H9 (cell line): Measurements from ENCODE around the gene RFPL3. TPM values are rescaled to one million over a fixed set of nuclear protein-coding genes. Genes with fewer than 3 reads are reported as not detected.
A peak's percentile ranks its signal among the peaks of the same experiment; 100 is the strongest.

Experiments used
- DNase-seq: peaks from one replicate; pipeline ENCODE4 v3.0.0-alpha.2; 2017
- H2AFZ ChIP-seq: one replicate; pipeline ENCODE4 v1.6.1; 2013; ENCODE audit warnings: mild to moderate bottlenecking, low read length, control low read depth, moderate library complexity
- H2AK5ac ChIP-seq: 2 replicates; pipeline ENCODE4 v1.6.1; 2013; ENCODE audit warnings: low read length, control low read depth, mixed read lengths; ENCODE audit not compliant: insufficient read length
- H2BK120ac ChIP-seq: one replicate; pipeline ENCODE4 v1.6.1; 2013; ENCODE audit warnings: low read depth, mild to moderate bottlenecking, low read length, control low read depth, inconsistent platforms; ENCODE audit not compliant: poor library complexity, severe bottlenecking
- H2BK12ac ChIP-seq: 2 replicates; pipeline ENCODE4 v1.6.1; 2013; ENCODE audit warnings: low read length, control low read depth, mixed read lengths, low read depth; ENCODE audit not compliant: insufficient read length
- H2BK15ac ChIP-seq: 2 replicates; pipeline ENCODE4 v1.6.1; 2013; ENCODE audit warnings: low read depth, low read length, control low read depth
- H2BK20ac ChIP-seq: one replicate; pipeline ENCODE4 v1.6.1; 2013; ENCODE audit warnings: low read depth, mild to moderate bottlenecking, low read length, control low read depth, inconsistent platforms; ENCODE audit not compliant: poor library complexity, severe bottlenecking
- H2BK5ac ChIP-seq: 2 replicates; pipeline ENCODE4 v1.6.1; 2013; ENCODE audit warnings: low read length, control low read depth, mixed read lengths; ENCODE audit not compliant: insufficient read length
- H3K14ac ChIP-seq: 2 replicates; pipeline ENCODE4 v1.6.1; 2013; ENCODE audit warnings: low read length, control low read depth; ENCODE audit not compliant: insufficient read depth
- H3K18ac ChIP-seq: 2 replicates; pipeline ENCODE4 v1.6.1; 2013; ENCODE audit warnings: low read depth, mild to moderate bottlenecking, mixed read lengths, low read length, control low read depth; ENCODE audit not compliant: insufficient read length
- H3K23ac ChIP-seq: 2 replicates; pipeline ENCODE4 v1.6.1; 2013; ENCODE audit warnings: low read length, control low read depth, mixed read lengths, low read depth; ENCODE audit not compliant: insufficient read length
- H3K23me2 ChIP-seq: 2 replicates; pipeline ENCODE4 v1.6.1; 2013; ENCODE audit warnings: low read depth, mild to moderate bottlenecking, mixed read lengths, low read length, control low read depth; ENCODE audit not compliant: insufficient read length, poor library complexity, severe bottlenecking
- H3K27ac ChIP-seq: 2 replicates; pipeline ENCODE4 v1.5.1; 2013; ENCODE audit warnings: low read length, control low read depth, mixed read lengths, low read depth; ENCODE audit not compliant: insufficient read length
- H3K27me3 ChIP-seq: 2 replicates; pipeline ENCODE4 v1.6.1; 2013; ENCODE audit warnings: low read length, control low read depth, inconsistent platforms; ENCODE audit not compliant: insufficient read depth
- H3K4ac ChIP-seq: 2 replicates; pipeline ENCODE4 v1.6.1; 2013; ENCODE audit warnings: low read depth, mild to moderate bottlenecking, control low read depth, inconsistent platforms, low read length, moderate library complexity
- H3K4me1 ChIP-seq: 2 replicates; pipeline ENCODE4 v1.6.1; 2013; ENCODE audit warnings: low read length, control low read depth, inconsistent platforms; ENCODE audit not compliant: insufficient read depth
- H3K4me2 ChIP-seq: 2 replicates; pipeline ENCODE4 v1.6.1; 2013; ENCODE audit warnings: low read length, control low read depth, mixed read lengths; ENCODE audit not compliant: insufficient read length, insufficient read depth
- H3K56ac ChIP-seq: 2 replicates; pipeline ENCODE4 v1.6.1; 2013; ENCODE audit warnings: low read depth, mild to moderate bottlenecking, mixed read lengths, low read length, control low read depth; ENCODE audit not compliant: insufficient read length
- H3K79me1 ChIP-seq: 2 replicates; pipeline ENCODE4 v1.6.1; 2013; ENCODE audit warnings: low read depth, mild to moderate bottlenecking, moderate library complexity, low read length, control low read depth, inconsistent platforms; ENCODE audit not compliant: insufficient read depth, poor library complexity, severe bottlenecking
- H3K79me2 ChIP-seq: 2 replicates; pipeline ENCODE4 v1.6.1; 2013; ENCODE audit warnings: low read length, control low read depth, inconsistent platforms; ENCODE audit not compliant: insufficient read depth
- H3K9ac ChIP-seq: 2 replicates; pipeline ENCODE4 v1.6.1; 2013; ENCODE audit warnings: low read length, control low read depth, mixed read lengths; ENCODE audit not compliant: insufficient read length; ENCODE audit errors: extremely low read depth
- H3K9me3 ChIP-seq: one replicate; pipeline ENCODE4 v1.6.1; 2013; ENCODE audit warnings: low read depth, low read length, inconsistent platforms; ENCODE audit not compliant: control insufficient read depth
- H3T11ph ChIP-seq: one replicate; pipeline ENCODE4 v1.6.1; 2013; ENCODE audit warnings: mild to moderate bottlenecking, low read length, control low read depth, inconsistent platforms
- H4K20me1 ChIP-seq: one replicate; pipeline ENCODE4 v1.6.1; 2013; ENCODE audit not compliant: control insufficient read depth, insufficient read length, insufficient read depth
- H4K5ac ChIP-seq: 2 replicates; pipeline ENCODE4 v1.6.1; 2013; ENCODE audit warnings: low read depth, mild to moderate bottlenecking, mixed read lengths, low read length, control low read depth; ENCODE audit not compliant: insufficient read length
- H4K8ac ChIP-seq: replicated peaks from 2 replicates; pipeline ENCODE4 v1.6.1; 2013; ENCODE audit warnings: low read length, control low read depth, mixed read lengths, low read depth; ENCODE audit not compliant: insufficient read length
- H4K91ac ChIP-seq: 2 replicates; pipeline ENCODE4 v1.6.1; 2013; ENCODE audit warnings: low read depth, mild to moderate bottlenecking, moderate library complexity, mixed read lengths, low read length, control low read depth; ENCODE audit not compliant: insufficient read length
- H3K27ac Mint-ChIP-seq, 3 experiments: 2 replicates in 2 of 3; 3 replicates in 1 of 3; pipeline ENCODE4 v1.8.0; 2020 to 2021; ENCODE audit warnings: mixed read lengths in 3 of 3, mild to moderate bottlenecking in 1 of 3, moderate library complexity in 1 of 3
- H3K27me3 Mint-ChIP-seq: 2 replicates; pipeline ENCODE4 v1.8.0; 2021; ENCODE audit warnings: low read depth, mild to moderate bottlenecking, moderate library complexity, mixed read lengths
- H3K36me3 Mint-ChIP-seq, 3 experiments: 2 replicates in 2 of 3; 3 replicates in 1 of 3; pipeline ENCODE4 v1.8.0; 2020 to 2021; ENCODE audit warnings: low read depth in 3 of 3, mixed read lengths in 3 of 3; ENCODE audit not compliant: insufficient read depth in 1 of 3
- H3K4me1 Mint-ChIP-seq, 2 experiments: 2 replicates each; pipeline ENCODE4 v1.8.0; 2020; ENCODE audit warnings: mixed read lengths in 2 of 2
- H3K4me3 Mint-ChIP-seq, 2 experiments: 2 replicates in 1 of 2; 3 replicates in 1 of 2; pipeline ENCODE4 v1.8.0; 2020 to 2021; ENCODE audit warnings: mild to moderate bottlenecking in 2 of 2, mixed read lengths in 2 of 2, moderate library complexity in 1 of 2
- H3K9me3 Mint-ChIP-seq, 2 experiments: 2 replicates in 1 of 2; 3 replicates in 1 of 2; pipeline ENCODE4 v1.8.0; 2020; ENCODE audit warnings: mild to moderate bottlenecking in 2 of 2, mixed read lengths in 2 of 2, moderate library complexity in 1 of 2
- CTCF ChIP-seq: fragments of 200-600 bp; sonication (generic); conservative IDR thresholded peaks from 3 replicates; pipeline ENCODE4 v1.8.0; 2021; ENCODE audit warnings: antibody characterized with exemption, mild to moderate bottlenecking
- WGBS: extraction: QIAGEN DNeasy Blood & Tissue Kit; methylation state at CpG from one replicate; pipeline ENCODE4 v1.1.7; 2013; ENCODE audit warnings: missing lambda C conversion rate, low lambda C conversion rate, mixed read lengths; ENCODE audit not compliant: insufficient read length; ENCODE audit errors: extremely low coverage; 5-methylcytosine and 5-hydroxymethylcytosine counted together
- total RNA-seq: library from RNA; stranded (reverse); gene quantifications from 2 replicates; pipeline ENCODE4 v1.2.1, GENCODE V29; 2021

The RFPL3 gene
- total RNA-seq, 1 experiment from 2014 or later: not detected

GRCh38 chr22:32325811-32326237 is 31.8 kb upstream of the RFPL3 start:
- Histone ChIP-seq H2AK5ac (no peak overlapping the region), H4K5ac (no peak overlapping the region), H3K27ac (no peak overlapping the region), H3K4me1 (no peaks in the 10 kb centered on the region; the same call in 1 of the 2 replicates), H3K79me2 (no peaks in the 10 kb centered on the region), H3K9ac (no peak overlapping the region), H3K14ac (no peak overlapping the region; the same call in 1 of the 2 replicates), H2BK5ac (no peak overlapping the region), H3K23me2 (no peaks in the 10 kb centered on the region), H3K4ac (no peak overlapping the region), H3T11ph (no peak overlapping the region), H2BK120ac (no peak overlapping the region), H3K23ac (no peak overlapping the region), H3K56ac (no peak overlapping the region), H2BK15ac (no peak overlapping the region), H2BK12ac (no peak overlapping the region), H3K4me2 (no peak overlapping the region), H3K79me1 (no peaks in the 10 kb centered on the region), H2BK20ac (no peak overlapping the region), H3K18ac (peak overlapping the region; percentile 24), H4K20me1 (no peaks in the 10 kb centered on the region), H2AFZ (no peak overlapping the region), H4K91ac (no peak overlapping the region), H4K8ac (no peak overlapping the region), H3K27me3 (no peaks in the 10 kb centered on the region), H3K9me3 (no peaks in the 10 kb centered on the region)
- TF ChIP-seq CTCF: no peak
- peak overlapping the region; percentile 62 to 89 (median 82); a peak in 5 of 7 replicates for H3K27ac Mint-ChIP-seq
- no CpG with 5 or more reads among the region's 7 CpGs for WGBS
- peaks cover 22 to 29% of the 10 kb centered on the region in 2 experiments for H3K4me1 Mint-ChIP-seq
- no peak overlapping the region; a peak in 1 of 5 replicates for H3K4me3 Mint-ChIP-seq
- peaks cover 2 to 14% (median 12%) of the 10 kb centered on the region in 3 experiments; a peak in 5 of 7 replicates for H3K36me3 Mint-ChIP-seq
- H3K27me3 Mint-ChIP-seq: peaks cover 40% of the 10 kb centered on the region
- peaks cover 14 to 16% of the 10 kb centered on the region in 2 experiments for H3K9me3 Mint-ChIP-seq
- peak; percentile 81 for DNase-seq
